SH-SY5Y (cell line): ENCODE data around the gene HECW1.

ENCODE experiments used
- GATA2 ChIP-seq: IDR thresholded peaks from 2 replicates; pipeline ENCODE4 v1.6.1; 2011; ENCODE audit warnings: mild to moderate bottlenecking, low read depth, low read length
- GATA3 ChIP-seq: IDR thresholded peaks from 2 replicates; pipeline ENCODE4 v1.6.1; 2011; ENCODE audit warnings: low read depth, mild to moderate bottlenecking, low read length, moderate library complexity

The HECW1 gene

GRCh38 chr7:43505412-43505811, 393.0 kb downstream of the HECW1 start:
- TF ChIP-seq GATA3 (no peak), GATA2 (no peak)

- no peak for TF ChIP-seq GATA3
- no peak for TF ChIP-seq GATA2
Measured at GRCh38 chr7:43506460-43506859, 394.0 kb downstream of the HECW1 start.

- no peak for TF ChIP-seq GATA3
- no peak for TF ChIP-seq GATA2
Measured at GRCh38 chr7:43508461-43508860, 396.0 kb downstream of the HECW1 start.

DNA sequence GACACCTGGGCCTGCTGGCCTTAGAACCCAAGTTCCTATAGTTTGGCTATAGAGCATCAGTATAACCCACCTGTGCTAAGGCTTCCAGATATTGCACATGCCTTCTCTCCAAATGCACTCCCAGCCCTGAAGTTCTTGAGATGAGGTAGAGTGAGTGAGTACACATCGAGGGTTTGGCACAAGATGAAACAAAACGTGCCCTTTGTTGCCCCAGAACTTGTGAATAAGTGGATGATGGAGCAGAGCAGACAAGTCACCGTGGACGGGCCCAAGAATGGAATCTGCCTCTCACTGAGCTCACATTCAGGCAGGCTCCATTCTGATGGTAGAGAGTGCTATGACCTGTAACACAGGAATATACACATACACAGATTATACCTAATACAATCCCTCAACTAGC, 397.5 kb downstream of the HECW1 start:
- TF ChIP-seq GATA2 (no peak), GATA3 (no peak)

- TF ChIP-seq GATA2 (no peak), GATA3 (no peak)
Measured at GRCh38 chr7:43511029-43511428, 398.6 kb downstream of the HECW1 start.

- no peak for TF ChIP-seq GATA3
- TF ChIP-seq GATA2, result no peak
Measured at GRCh38 chr7:43511769-43512515, 399.5 kb downstream of the HECW1 start.

GRCh38 chr7:43513251-43513650, 400.8 kb downstream of the HECW1 start:
- TF ChIP-seq GATA3 (no peak), GATA2 (no peak)

GRCh38 chr7:43516581-43517342, 404.3 kb downstream of the HECW1 start:
- TF ChIP-seq GATA3 (no peak), GATA2 (no peak)

- TF ChIP-seq GATA2, result no peak
- TF ChIP-seq GATA3, result no peak
Measured at GRCh38 chr7:43517464-43517863, 405.0 kb downstream of the HECW1 start.

DNA sequence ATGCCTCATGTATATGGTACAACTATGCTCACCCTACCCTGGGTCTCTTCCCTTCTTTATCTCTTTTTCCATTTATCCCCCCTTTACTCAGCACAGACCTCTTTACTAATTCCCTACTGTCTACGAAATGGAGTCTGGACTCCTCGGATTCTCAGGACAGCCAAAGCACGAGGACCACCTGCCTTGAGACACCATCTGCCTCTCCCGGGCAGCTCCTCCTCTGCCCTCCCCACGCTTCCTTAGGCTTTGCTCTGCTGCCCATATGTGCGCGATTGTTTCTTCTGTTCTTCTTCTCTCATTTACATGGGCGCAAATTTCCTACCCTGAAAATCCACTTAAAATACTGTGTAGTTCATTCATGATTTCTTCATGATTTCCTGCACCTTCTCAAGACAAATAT, 407.8 kb downstream of the HECW1 start:
- no peak for TF ChIP-seq GATA2
- no peak for TF ChIP-seq GATA3

- no peak for TF ChIP-seq GATA2
- TF ChIP-seq GATA3, result no peak
Measured at GRCh38 chr7:43522406-43523156, 410.1 kb downstream of the HECW1 start.

DNA sequence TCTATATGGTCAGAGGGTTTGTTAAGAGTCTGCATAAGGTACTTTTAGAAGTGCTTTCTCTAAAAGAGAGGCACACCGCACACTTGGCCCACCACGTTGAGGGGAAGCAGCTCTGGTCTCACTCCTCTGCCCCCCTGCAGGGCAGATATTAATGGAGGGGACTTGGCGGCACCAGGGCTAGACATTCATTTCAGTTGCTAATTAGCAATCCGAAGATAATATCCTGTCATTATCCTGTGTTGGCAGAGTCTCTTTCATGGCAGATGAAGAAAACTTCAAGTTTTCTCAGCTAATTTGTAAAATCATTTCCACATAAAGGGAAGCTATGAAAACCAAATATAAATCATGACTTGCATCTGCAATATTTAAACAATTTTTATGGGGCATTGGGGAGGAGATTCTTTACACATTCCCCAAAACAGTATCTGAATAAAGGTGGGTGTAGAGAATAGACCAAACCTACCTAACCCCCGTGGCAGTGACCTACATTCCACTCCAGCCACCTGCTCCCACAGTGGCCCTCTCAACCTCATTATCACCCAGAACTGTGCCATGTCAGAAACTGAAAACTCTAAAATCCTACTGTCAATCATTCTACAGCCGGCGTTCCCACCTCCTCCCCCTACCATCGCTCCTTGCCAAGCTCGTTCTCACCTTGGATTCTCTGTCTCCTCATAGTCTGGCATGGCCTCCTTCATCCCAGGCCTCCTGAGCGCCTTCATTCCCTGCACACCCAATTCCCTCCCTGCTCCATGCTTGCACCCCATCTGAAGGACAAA, 416.3 kb downstream of the HECW1 start:
- no peak for TF ChIP-seq GATA3
- no peak for TF ChIP-seq GATA2

GRCh38 chr7:43530553-43531410, 418.3 kb downstream of the HECW1 start:
- TF ChIP-seq GATA3, result peak; percentile 76
- peak; percentile 53 for TF ChIP-seq GATA2

- TF ChIP-seq GATA3, result 0 out of 2 replicates have a peak, but pooled peaks have one; percentile 7
- peak; percentile 75 for TF ChIP-seq GATA2
Measured at GRCh38 chr7:43531700-43532099, 419.3 kb downstream of the HECW1 start.
